Hepatocyte (in vitro differentiated cells): Measurements from ENCODE around the gene BBLN. TPM values are rescaled to one million over a fixed set of nuclear protein-coding genes. Genes with fewer than 3 reads are reported as not detected.

ENCODE experiments used
- DNase-seq: peaks from one replicate; pipeline ENCODE4 v3.0.0-alpha.2; 2016; ENCODE audit warnings: low spot score
- H2AFZ ChIP-seq: fragments of 200-600 bp; sonication (generic); 2 replicates; pipeline ENCODE4 v1.6.0; 2016; ENCODE audit warnings: antibody characterized with exemption, mild to moderate bottlenecking
- H3K27ac ChIP-seq: fragments of 200-600 bp; sonication (generic); 2 replicates; pipeline ENCODE4 v1.5.1; 2016; ENCODE audit warnings: mild to moderate bottlenecking
- H3K27me3 ChIP-seq: fragments of 200-600 bp; sonication (generic); 2 replicates; pipeline ENCODE4 v1.6.1; 2016
- H3K36me3 ChIP-seq: fragments of 200-600 bp; sonication (generic); replicated peaks from 2 replicates; pipeline ENCODE4 v1.5.1; 2016; ENCODE audit warnings: low read depth; ENCODE audit not compliant: insufficient read depth
- H3K4me1 ChIP-seq: fragments of 200-600 bp; sonication (generic); 2 replicates; pipeline ENCODE4 v1.5.1; 2016; ENCODE audit warnings: mild to moderate bottlenecking, moderate library complexity; ENCODE audit not compliant: insufficient read depth
- H3K4me2 ChIP-seq: fragments of 200-600 bp; sonication (generic); 2 replicates; pipeline ENCODE4 v1.6.0; 2016
- H3K4me3 ChIP-seq: fragments of 200-600 bp; sonication (generic); 2 replicates; pipeline ENCODE4 v1.5.1; 2016; ENCODE audit warnings: mild to moderate bottlenecking
- H3K79me2 ChIP-seq: fragments of 200-600 bp; sonication (generic); 2 replicates; pipeline ENCODE4 v1.6.0; 2017; ENCODE audit warnings: mild to moderate bottlenecking
- H3K9me2 ChIP-seq: fragments of 200-600 bp; sonication (generic); replicated peaks from 2 replicates; pipeline ENCODE4 v1.6.0; 2017; ENCODE audit warnings: mild to moderate bottlenecking; ENCODE audit not compliant: insufficient read depth
- H3K9me3 ChIP-seq: fragments of 200-600 bp; sonication (generic); 2 replicates; pipeline ENCODE4 v1.5.1; 2016; ENCODE audit warnings: low read depth, mild to moderate bottlenecking
- H4K20me1 ChIP-seq: fragments of 200-600 bp; sonication (generic); 2 replicates; pipeline ENCODE4 v1.6.0; 2016; ENCODE audit warnings: mild to moderate bottlenecking; ENCODE audit not compliant: insufficient read depth, poor library complexity, severe bottlenecking
- EZH2 ChIP-seq: fragments of 200-600 bp; sonication (generic); IDR thresholded peaks from 2 replicates; pipeline ENCODE4 v1.6.1; 2016; ENCODE audit warnings: antibody characterized with exemption, mild to moderate bottlenecking, borderline replicate concordance
- EZH2phosphoT487 ChIP-seq: fragments of 200-600 bp; sonication (generic); IDR thresholded peaks from one replicate; pipeline ENCODE4 v1.6.1; 2018; ENCODE audit warnings: antibody characterized with exemption, mild to moderate bottlenecking, low read depth, moderate library complexity; ENCODE audit not compliant: unreplicated experiment, severe bottlenecking
- WGBS: methylation state at CpG from one replicate; pipeline ENCODE4 v1.1.6; 2016; ENCODE audit warnings: low lambda C conversion rate; ENCODE audit errors: missing lambda C conversion rate; 5-methylcytosine and 5-hydroxymethylcytosine counted together
- polyA plus RNA-seq: library from polyadenylated mRNA; unstranded; fragments of >200 nt; fragmentation: Nextera tagmentation; extraction: Ambion mirVana; gene quantifications from 2 replicates; pipeline ENCODE4 v1.2.1, GENCODE V29; 2016
- total RNA-seq: library from RNA; depleted of rRNA; stranded (reverse); fragments of >200 nt; gene quantifications from 2 replicates; pipeline ENCODE4 v1.2.3, GENCODE V29; 2014
- TF ChIP-seq, protein P1 (sequence below): fragments of 200-600 bp; sonication (generic); IDR thresholded peaks from 2 replicates; pipeline ENCODE4 v1.5.1; 2016; ENCODE audit warnings: antibody characterized with exemption, mild to moderate bottlenecking; ENCODE audit not compliant: poor library complexity

Gene BBLN
- total and polyA plus RNA-seq, 2 experiments from 2014 or later: 92.6 to 102 TPM

DNA sequence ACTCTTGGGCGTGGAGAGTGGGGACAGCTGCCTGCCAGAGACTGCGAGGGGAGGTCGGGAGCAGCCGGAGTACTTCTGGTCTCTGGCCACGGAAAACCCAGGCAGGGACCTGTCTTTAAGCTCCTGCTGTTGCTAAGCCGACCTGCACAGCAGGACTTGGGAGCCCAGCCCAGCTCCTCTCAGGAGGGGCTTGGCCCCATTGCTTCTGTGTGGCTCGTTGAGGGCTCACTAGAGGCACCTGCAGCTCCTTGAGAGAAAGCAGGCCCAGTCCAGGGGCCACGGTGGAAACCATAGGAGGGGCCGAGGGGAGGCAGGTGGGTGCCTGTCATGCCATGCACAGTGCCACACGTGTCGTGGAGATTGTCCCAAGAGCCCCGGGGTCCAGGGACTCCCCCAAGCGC is 14.1 kb upstream of the BBLN start:
- Histone ChIP-seq H3K9me3 (no peaks in the 10 kb centered on the region), H2AFZ (no peak overlapping the region), H3K36me3 (no peaks in the 10 kb centered on the region), H3K4me2 (no peak overlapping the region), H3K4me3 (no peak overlapping the region), H3K27me3 (no peaks in the 10 kb centered on the region), H3K79me2 (no peaks in the 10 kb centered on the region), H3K9me2 (no peaks in the 10 kb centered on the region), H4K20me1 (no peaks in the 10 kb centered on the region), H3K4me1 (peaks cover 10% of the 10 kb centered on the region), H3K27ac (peak overlapping the region; percentile 19)
- DNase-seq: no peak
- no peak for TF ChIP-seq EZH2phosphoT487
- no peak for TF ChIP-seq EZH2
- TF ChIP-seq, protein P1, sequence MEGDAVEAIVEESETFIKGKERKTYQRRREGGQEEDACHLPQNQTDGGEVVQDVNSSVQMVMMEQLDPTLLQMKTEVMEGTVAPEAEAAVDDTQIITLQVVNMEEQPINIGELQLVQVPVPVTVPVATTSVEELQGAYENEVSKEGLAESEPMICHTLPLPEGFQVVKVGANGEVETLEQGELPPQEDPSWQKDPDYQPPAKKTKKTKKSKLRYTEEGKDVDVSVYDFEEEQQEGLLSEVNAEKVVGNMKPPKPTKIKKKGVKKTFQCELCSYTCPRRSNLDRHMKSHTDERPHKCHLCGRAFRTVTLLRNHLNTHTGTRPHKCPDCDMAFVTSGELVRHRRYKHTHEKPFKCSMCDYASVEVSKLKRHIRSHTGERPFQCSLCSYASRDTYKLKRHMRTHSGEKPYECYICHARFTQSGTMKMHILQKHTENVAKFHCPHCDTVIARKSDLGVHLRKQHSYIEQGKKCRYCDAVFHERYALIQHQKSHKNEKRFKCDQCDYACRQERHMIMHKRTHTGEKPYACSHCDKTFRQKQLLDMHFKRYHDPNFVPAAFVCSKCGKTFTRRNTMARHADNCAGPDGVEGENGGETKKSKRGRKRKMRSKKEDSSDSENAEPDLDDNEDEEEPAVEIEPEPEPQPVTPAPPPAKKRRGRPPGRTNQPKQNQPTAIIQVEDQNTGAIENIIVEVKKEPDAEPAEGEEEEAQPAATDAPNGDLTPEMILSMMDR: no peak
- 86% methylated on average over 13 of the region's 13 CpGs for WGBS

DNA sequence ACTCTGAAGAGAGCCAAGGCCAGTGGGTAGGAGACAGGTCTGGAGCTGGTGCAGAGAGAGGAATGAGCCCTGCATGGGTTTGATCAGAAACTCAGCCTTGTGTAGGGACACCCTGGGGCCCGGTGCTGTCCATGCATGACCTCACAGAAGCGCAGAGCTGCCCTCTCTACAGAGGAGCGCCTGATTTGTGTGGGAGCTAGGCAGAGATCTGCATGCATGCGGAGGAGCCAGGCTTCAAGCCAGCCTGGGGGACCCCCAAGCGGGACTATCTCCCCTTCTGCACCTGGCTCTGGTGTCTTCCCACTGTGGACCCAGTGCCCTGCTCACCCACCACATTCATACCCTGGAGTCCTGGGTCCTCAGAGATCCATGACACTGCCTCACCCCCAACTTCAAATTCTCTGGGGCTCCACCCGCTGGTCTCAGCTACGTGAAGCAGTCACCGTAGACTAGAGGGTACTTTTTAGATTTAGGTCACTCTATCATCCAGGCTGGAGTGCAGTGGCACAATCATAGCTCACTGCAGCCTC is 13.4 kb upstream of the BBLN start:
- Histone ChIP-seq H3K4me2 (no peak overlapping the region), H3K36me3 (no peaks in the 10 kb centered on the region), H3K9me3 (no peaks in the 10 kb centered on the region), H4K20me1 (no peaks in the 10 kb centered on the region), H2AFZ (no peak overlapping the region), H3K4me1 (peaks cover 10% of the 10 kb centered on the region), H3K27me3 (no peaks in the 10 kb centered on the region), H3K79me2 (no peaks in the 10 kb centered on the region), H3K9me2 (no peaks in the 10 kb centered on the region), H3K4me3 (no peak overlapping the region), H3K27ac (no peak overlapping the region)
- DNase-seq: no peak
- WGBS: 93% methylated on average over 8 of the region's 8 CpGs
- TF ChIP-seq EZH2phosphoT487 (no peak), EZH2 (no peak)
- TF ChIP-seq, protein P1: no peak

DNA sequence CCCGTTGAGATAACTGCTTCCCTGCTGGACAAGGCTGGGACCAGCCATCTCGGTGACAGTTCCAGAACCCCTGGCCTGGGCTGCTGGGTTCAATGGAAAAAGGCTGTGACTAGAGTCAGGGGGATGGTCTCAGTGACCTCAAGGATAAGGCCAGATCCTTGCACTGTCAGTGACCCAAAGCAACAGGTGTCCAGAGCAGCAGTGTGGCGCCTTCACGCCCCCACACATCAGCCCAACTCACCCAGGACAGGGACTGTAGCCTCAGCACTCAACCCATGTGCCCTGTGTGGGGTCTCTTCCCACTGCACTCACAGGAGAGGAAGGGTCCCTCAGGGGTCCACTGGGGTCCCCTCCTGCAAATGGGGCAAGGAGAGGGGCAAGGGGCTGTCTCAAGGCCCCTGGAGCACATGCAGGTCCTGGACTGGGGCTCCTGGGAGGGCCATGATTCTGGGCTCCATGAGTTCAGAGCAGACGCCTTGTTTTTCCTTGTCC is 11.5 kb upstream of the BBLN start:
- peaks cover 10% of the 10 kb centered on the region for H3K4me1 ChIP-seq
- H3K4me2 ChIP-seq: no peak overlapping the region
- H2AFZ ChIP-seq: no peak overlapping the region
- H3K9me2 ChIP-seq: no peaks in the 10 kb centered on the region
- 98% methylated on average over 5 of the region's 5 CpGs for WGBS
- no peak for DNase-seq
- no peaks in the 10 kb centered on the region for H3K27me3 ChIP-seq
- H3K4me3 ChIP-seq: no peak overlapping the region
- TF ChIP-seq EZH2phosphoT487 (no peak), EZH2 (no peak)
- TF ChIP-seq, protein P1: no peak
- H4K20me1 ChIP-seq: no peaks in the 10 kb centered on the region
- no peaks in the 10 kb centered on the region for H3K79me2 ChIP-seq
- H3K9me3 ChIP-seq: no peaks in the 10 kb centered on the region
- H3K27ac ChIP-seq: no peak overlapping the region
- H3K36me3 ChIP-seq: no peaks in the 10 kb centered on the region
